ENCODE data around the gene ACADVL. TPM values are rescaled to one million over a fixed set of nuclear protein-coding genes. Genes with fewer than 3 reads are reported as not detected.

ACADVL gene
- total RNA-seq, 3 donors from 2014 or later, result 161 to 222 (median 174) TPM

GRCh38 chr17:7205561-7205960 is 14.2 kb upstream of the ACADVL start:
- H3K36me3 Mint-ChIP-seq (ENCODE audit: insufficient read depth), result no peaks in the 10 kb centered on the region

DNA sequence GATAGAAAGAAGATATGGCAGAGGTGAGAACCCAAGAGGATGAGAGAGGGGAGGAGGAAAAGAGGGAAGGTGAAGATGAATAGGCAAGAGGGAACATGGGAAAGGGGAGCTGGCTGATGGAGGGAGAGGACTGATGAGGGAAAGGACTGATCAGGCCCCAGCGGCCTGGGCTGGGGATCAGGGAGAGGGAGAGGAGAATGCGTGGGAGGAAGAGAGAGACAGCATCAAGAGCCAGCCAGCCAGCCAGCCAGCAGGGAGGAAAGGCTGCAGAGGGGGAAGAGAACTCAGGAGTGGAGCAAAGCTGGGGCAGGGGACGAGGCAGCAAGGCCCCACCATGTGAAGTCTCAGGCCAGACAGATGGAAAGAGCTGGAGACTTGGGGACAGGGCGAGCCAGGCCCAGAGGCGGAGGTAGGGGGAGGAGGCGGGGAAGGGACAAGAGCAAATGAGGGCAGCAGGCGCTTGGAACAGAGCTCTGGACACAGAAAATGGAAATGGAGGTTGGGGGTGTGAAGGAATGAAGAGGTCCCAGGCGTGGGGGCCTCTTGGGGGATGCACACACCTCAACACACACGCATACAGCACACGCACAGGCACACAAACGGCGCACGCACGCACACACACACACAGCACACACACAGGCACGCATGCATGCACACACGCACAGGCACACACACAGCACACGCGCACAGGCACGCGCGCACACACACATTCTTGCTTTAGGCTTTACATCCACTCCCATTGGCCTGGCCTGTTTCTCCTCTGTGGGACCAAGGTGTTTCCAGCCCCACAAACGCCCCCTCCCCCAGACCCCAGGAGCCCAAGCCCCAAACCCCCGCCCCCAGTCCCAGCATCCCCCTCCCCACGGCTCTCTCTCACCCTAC is 12.4 kb upstream of the ACADVL start:
- Mint-ChIP-seq H3K4me1 (ENCODE audit: low read depth) (peaks cover 36% of the 10 kb centered on the region), H3K4me3 (no peak overlapping the region), H3K36me3 (ENCODE audit: insufficient read depth) (no peaks in the 10 kb centered on the region), H3K27me3 (ENCODE audit: low read depth) (peaks cover 6% of the 10 kb centered on the region), H3K9me3 (no peaks in the 10 kb centered on the region)
- DNase-seq (no peak), ATAC-seq (no peak)

More at GRCh38 chr17:7205561-7205960, 14.2 kb upstream of the ACADVL start:
- DNase-seq (no peak), ATAC-seq (no peak)
- Mint-ChIP-seq H3K9me3 (no peaks in the 10 kb centered on the region), H3K4me1 (ENCODE audit: low read depth) (peaks cover 30% of the 10 kb centered on the region), H3K4me3 (peak overlapping the region; percentile 71), H3K27me3 (ENCODE audit: low read depth) (no peaks in the 10 kb centered on the region)

- ATAC-seq (no peak), DNase-seq (no peak)
- Mint-ChIP-seq H3K4me3 (no peak overlapping the region), H3K9me3 (no peaks in the 10 kb centered on the region), H3K36me3 (ENCODE audit: insufficient read depth) (no peaks in the 10 kb centered on the region), H3K27me3 (ENCODE audit: low read depth) (peaks cover 6% of the 10 kb centered on the region), H3K4me1 (ENCODE audit: low read depth) (peaks cover 36% of the 10 kb centered on the region)
These were observed 11.6 kb upstream of the ACADVL start for GRCh38 chr17:7208027-7208571.

DNA sequence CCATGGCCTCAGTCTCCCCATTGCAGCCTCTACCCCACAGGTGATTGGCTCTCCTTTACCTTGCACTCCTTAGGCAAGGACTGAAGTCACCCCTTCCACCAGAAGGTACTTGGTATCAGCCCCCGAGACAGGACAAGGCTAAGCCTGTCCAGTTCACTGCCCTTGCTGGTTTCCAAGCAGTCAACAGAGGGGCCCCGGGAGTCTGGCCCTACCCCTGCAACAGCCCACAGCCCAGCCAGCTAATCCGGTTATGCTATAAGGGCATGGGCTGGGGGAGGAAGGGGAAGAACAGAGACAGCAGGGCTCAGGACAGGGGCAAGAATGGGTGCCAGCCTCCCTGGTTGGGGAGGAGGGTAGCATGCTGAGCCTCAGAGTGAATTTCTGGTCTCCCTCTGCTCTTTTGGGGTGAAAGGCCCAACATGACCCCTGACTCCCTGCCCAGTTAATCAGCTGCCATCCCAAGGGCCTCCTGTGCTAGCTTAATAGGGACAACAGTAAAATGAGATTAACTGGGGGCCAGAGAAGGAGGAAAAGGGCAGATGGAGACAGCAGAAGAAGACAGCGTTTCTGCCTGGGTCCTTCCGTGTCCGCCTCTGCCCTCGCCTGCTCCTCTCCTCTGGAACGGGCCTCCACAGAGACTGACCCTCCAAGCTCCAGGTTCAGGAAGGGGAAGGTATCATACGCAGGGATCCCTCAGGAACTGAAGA is 10.8 kb upstream of the ACADVL start:
- Mint-ChIP-seq H3K4me1 (ENCODE audit: low read depth) (peaks cover 39% of the 10 kb centered on the region), H3K27me3 (ENCODE audit: low read depth) (peaks cover 6% of the 10 kb centered on the region), H3K36me3 (ENCODE audit: insufficient read depth) (no peaks in the 10 kb centered on the region), H3K4me3 (no peak overlapping the region), H3K9me3 (no peaks in the 10 kb centered on the region)
- ATAC-seq, result no peak
- no peak for DNase-seq

DNA sequence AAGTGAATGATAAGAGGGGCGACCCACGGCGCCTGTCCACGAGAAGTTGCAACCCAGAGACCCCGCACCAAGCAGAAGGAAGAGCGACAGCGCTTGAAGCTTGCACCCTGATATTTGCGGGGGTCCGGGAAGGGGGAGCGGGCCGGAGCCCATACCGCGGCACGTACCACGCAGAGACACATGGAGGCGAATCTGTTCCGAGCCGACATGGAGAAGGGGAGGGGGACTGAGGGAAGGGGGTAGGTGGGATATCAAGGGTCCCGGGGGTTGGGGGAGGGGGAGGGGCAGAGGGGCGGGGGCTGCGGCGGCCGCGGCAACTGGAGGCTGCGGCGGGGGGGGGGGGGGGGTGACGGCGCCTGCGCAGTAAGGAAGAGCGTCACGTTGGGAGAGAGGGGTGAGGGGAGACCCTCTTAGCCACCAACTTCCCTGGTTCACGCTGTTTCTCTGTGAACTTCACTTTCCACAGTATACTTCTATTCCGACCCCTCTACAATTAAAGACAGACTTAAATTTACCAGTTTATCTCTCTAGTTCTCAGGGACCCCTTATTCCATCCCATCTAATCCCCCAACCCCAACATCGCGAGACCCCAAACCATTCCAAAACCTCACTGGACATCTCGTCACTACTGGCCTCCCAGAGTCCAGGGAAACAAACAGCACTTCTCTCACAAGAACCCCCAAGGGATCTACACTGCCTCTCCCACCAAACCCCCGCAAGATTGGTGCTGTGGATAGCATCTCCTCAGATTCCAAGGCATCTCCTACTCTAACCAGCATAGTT is 8.1 kb upstream of the ACADVL start:
- no peak for ATAC-seq
- Mint-ChIP-seq H3K9me3 (no peaks in the 10 kb centered on the region), H3K36me3 (ENCODE audit: insufficient read depth) (no peaks in the 10 kb centered on the region), H3K27me3 (ENCODE audit: low read depth) (peaks cover 6% of the 10 kb centered on the region), H3K4me3 (no peak overlapping the region), H3K4me1 (ENCODE audit: low read depth) (peaks cover 39% of the 10 kb centered on the region)
- no peak for DNase-seq

DNA sequence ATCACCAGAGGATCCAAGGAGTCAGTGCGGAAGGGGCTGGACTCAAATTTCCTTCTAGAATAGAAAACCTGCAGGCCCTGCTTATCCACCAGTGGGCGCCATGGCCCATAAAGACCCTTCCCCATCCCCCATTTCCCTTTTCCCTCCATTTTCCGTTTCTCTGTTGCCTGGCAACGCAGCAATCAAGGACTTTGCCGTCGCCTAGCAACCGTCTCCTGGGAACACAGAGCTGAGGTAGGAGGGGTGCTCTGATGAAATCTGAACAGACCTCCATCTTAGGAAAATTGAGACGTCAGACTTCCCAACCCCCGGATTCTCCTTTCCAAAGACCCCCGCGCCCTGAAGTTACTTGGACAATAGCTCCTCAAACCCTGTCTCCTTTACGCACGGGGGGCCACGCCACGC is 5.8 kb upstream of the ACADVL start:
- Mint-ChIP-seq H3K36me3 (ENCODE audit: insufficient read depth) (no peaks in the 10 kb centered on the region), H3K4me1 (ENCODE audit: low read depth) (peaks cover 55% of the 10 kb centered on the region), H3K27me3 (ENCODE audit: low read depth) (peaks cover 6% of the 10 kb centered on the region), H3K4me3 (peak overlapping the region; percentile 84), H3K9me3 (no peaks in the 10 kb centered on the region)
- DNase-seq (no peak), ATAC-seq (no peak)

GRCh38 chr17:7214300-7215135 is 5.2 kb upstream of the ACADVL start:
- Mint-ChIP-seq H3K36me3 (ENCODE audit: insufficient read depth) (no peaks in the 10 kb centered on the region), H3K9me3 (no peaks in the 10 kb centered on the region)

DNA sequence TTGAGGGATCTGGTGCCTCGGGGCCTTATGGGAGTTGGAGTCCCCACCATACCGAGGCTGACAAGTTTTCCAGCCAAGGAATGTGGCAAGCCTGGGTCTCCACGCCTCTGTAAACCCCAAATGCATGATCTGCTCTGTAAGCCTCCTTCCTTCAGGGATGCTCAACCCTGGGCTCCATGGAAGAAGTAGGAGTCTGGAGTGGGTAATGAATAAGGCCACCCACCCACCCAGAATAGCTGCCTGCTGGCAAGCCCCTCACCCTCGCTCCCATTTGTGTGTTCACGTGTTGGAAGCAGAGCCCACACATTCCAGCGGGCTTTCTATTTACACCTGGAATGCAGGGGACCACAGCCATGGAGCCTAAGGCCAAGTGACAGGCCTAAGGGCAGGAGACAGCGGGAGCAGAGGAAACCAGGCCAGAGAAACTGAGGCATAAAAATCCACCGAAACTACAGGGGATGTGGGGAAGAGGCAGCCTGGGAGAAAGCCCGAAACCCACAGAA is 4.6 kb upstream of the ACADVL start:
- H3K4me1 Mint-ChIP-seq (ENCODE audit: low read depth), result peaks cover 63% of the 10 kb centered on the region
- ATAC-seq (no peak), DNase-seq (no peak)
- H3K27me3 Mint-ChIP-seq (ENCODE audit: low read depth), result peaks cover 6% of the 10 kb centered on the region
- H3K36me3 Mint-ChIP-seq (ENCODE audit: insufficient read depth), result no peaks in the 10 kb centered on the region
- peak overlapping the region; percentile 84 for H3K4me3 Mint-ChIP-seq
- H3K9me3 Mint-ChIP-seq, result no peaks in the 10 kb centered on the region

More at GRCh38 chr17:7214300-7215135, 5.2 kb upstream of the ACADVL start:
- ATAC-seq, result peak; percentile 81 to 82
- DNase-seq, result peak; percentile 99
- H3K4me1 Mint-ChIP-seq (ENCODE audit: low read depth), result peaks cover 61% of the 10 kb centered on the region
- peaks cover 6% of the 10 kb centered on the region for H3K27me3 Mint-ChIP-seq (ENCODE audit: low read depth)
- peak overlapping the region; percentile 84 for H3K4me3 Mint-ChIP-seq

- no peak for DNase-seq
- Mint-ChIP-seq H3K4me1 (ENCODE audit: low read depth) (peaks cover 67% of the 10 kb centered on the region), H3K36me3 (ENCODE audit: insufficient read depth) (no peaks in the 10 kb centered on the region), H3K9me3 (no peaks in the 10 kb centered on the region), H3K27me3 (ENCODE audit: low read depth) (peaks cover 6% of the 10 kb centered on the region), H3K4me3 (peak overlapping the region; percentile 37)
- ATAC-seq, result no peak
These were observed 4.0 kb upstream of the ACADVL start for GRCh38 chr17:7215652-7216180.

- Mint-ChIP-seq H3K4me1 (ENCODE audit: low read depth) (peaks cover 75% of the 10 kb centered on the region), H3K36me3 (ENCODE audit: insufficient read depth) (peaks cover 3% of the 10 kb centered on the region)
These were observed 3.3 kb upstream of the ACADVL start for GRCh38 chr17:7216242-7217112.

GRCh38 chr17:7217113-7217987 is 2.4 kb upstream of the ACADVL start:
- H3K4me1 Mint-ChIP-seq (ENCODE audit: low read depth), result peaks cover 70% of the 10 kb centered on the region
- ATAC-seq (no peak), DNase-seq (no peak)
- H3K27me3 Mint-ChIP-seq (ENCODE audit: low read depth), result no peaks in the 10 kb centered on the region
- H3K9me3 Mint-ChIP-seq, result no peaks in the 10 kb centered on the region
- peak overlapping the region; percentile 58 for H3K4me3 Mint-ChIP-seq
- peaks cover 3% of the 10 kb centered on the region for H3K36me3 Mint-ChIP-seq (ENCODE audit: insufficient read depth)

More at GRCh38 chr17:7216242-7217112, 3.3 kb upstream of the ACADVL start:
- DNase-seq, result no peak
- H3K27me3 Mint-ChIP-seq (ENCODE audit: low read depth), result peaks cover 6% of the 10 kb centered on the region
- H3K4me3 Mint-ChIP-seq, result peak overlapping the region; percentile 37
- H3K9me3 Mint-ChIP-seq, result no peaks in the 10 kb centered on the region
- ATAC-seq, result no peak

All from activated T-cell treated with anti-CD3 and anti-CD28 coated beads, Interleukin-2, amount 50 U/mL, for 4 hours (primary cell).